SJCRH30 (cell line): ENCODE data around the gene DNAJC30. TPM values are rescaled to one million over a fixed set of nuclear protein-coding genes. Genes with fewer than 3 reads are reported as not detected.

Experiments
- DNase-seq, 2 experiments: peaks; one replicate each; pipeline ENCODE4 v3.0.0-alpha.2; 2015 to 2020
- H3K27ac ChIP-seq: fragments of 250-450 bp; sonication (Bioruptor Pico); 2 replicates; pipeline ENCODE4 v1.5.1; 2020; ENCODE audit warnings: mild to moderate bottlenecking, moderate library complexity
- H3K27me3 ChIP-seq: fragments of 250-450 bp; sonication (Bioruptor Pico); 2 replicates; pipeline ENCODE4 v1.5.1; 2020; ENCODE audit warnings: mild to moderate bottlenecking, moderate library complexity
- H3K36me3 ChIP-seq: fragments of 250-450 bp; sonication (Bioruptor Pico); 2 replicates; pipeline ENCODE4 v1.5.1; 2020; ENCODE audit warnings: mild to moderate bottlenecking, moderate library complexity
- H3K4me1 ChIP-seq: fragments of 250-450 bp; sonication (Bioruptor Pico); 2 replicates; pipeline ENCODE4 v1.5.1; 2020; ENCODE audit warnings: mild to moderate bottlenecking, moderate library complexity
- H3K4me3 ChIP-seq: fragments of 250-450 bp; sonication (Bioruptor Pico); 2 replicates; pipeline ENCODE4 v1.5.1; 2020; ENCODE audit warnings: mild to moderate bottlenecking, moderate library complexity
- H3K9me3 ChIP-seq: fragments of 250-450 bp; sonication (Bioruptor Pico); replicated peaks from 2 replicates; pipeline ENCODE4 v1.5.1; 2020; ENCODE audit warnings: mild to moderate bottlenecking, moderate library complexity
- total RNA-seq: library from RNA; depleted of rRNA; stranded (reverse); fragments of >200 nt; shearing (Covaris generic); gene quantifications from 2 replicates; pipeline ENCODE4 v1.2.3, GENCODE V29; 2014; rRNA removed

DNAJC30 gene
- total RNA-seq, 1 experiment from 2014 or later, result 5.1 TPM

- Histone ChIP-seq H3K4me1 (peaks cover 11% of the 10 kb centered on the region), H3K4me3 (no peak overlapping the region), H3K9me3 (no peaks in the 10 kb centered on the region), H3K27me3 (peaks cover 11% of the 10 kb centered on the region; the same call in 1 of the 2 replicates), H3K36me3 (no peaks in the 10 kb centered on the region), H3K27ac (no peak overlapping the region)
- no peak for DNase-seq
These were observed 49.9 kb downstream of the DNAJC30 start for GRCh38 chr7:73633323-73633722.

GRCh38 chr7:73631558-73631957 is 51.7 kb downstream of the DNAJC30 start:
- Histone ChIP-seq H3K36me3 (no peaks in the 10 kb centered on the region), H3K9me3 (no peaks in the 10 kb centered on the region), H3K27ac (no peak overlapping the region), H3K4me1 (peaks cover 8% of the 10 kb centered on the region), H3K4me3 (no peak overlapping the region), H3K27me3 (peaks cover 11% of the 10 kb centered on the region; the same call in 1 of the 2 replicates)
- no peak for DNase-seq

Other genes starting within 250 kb of the DNAJC30 start
- not detected in 2 replicates for gene FZD9, start 249.7 kb downstream of the DNAJC30 start, total RNA-seq
- gene BAZ1B, start 161.2 kb downstream of the DNAJC30 start, total RNA-seq, result 128 and 139 TPM in 2 replicates
- 38.8 and 39.7 TPM in 2 replicates for gene BCL7B, start 125.8 kb downstream of the DNAJC30 start, total RNA-seq
- gene TBL2, start 104.9 kb downstream of the DNAJC30 start, total RNA-seq, result 43.8 and 55.9 TPM in 2 replicates
- gene MLXIPL, start 58.9 kb downstream of the DNAJC30 start, total RNA-seq, result 0.10 TPM in 1 of 2 replicates, not detected in the other
- 0.53 and 1.2 TPM in 2 replicates for gene VPS37D, start 15.6 kb downstream of the DNAJC30 start, total RNA-seq
- 86.6 and 91.7 TPM in 2 replicates for gene BUD23, start 144 bp upstream of the DNAJC30 start, total RNA-seq
- 6.9 and 10.4 TPM in 2 replicates for gene STX1A, start 36.2 kb upstream of the DNAJC30 start, total RNA-seq
- 11.8 and 13.9 TPM in 2 replicates for gene ABHD11, start 55.3 kb upstream of the DNAJC30 start, total RNA-seq
- gene CLDN3, start 86.8 kb upstream of the DNAJC30 start, total RNA-seq, result not detected in 2 replicates
- 0.06 and 0.08 TPM in 2 replicates for gene CLDN4, start 147.5 kb upstream of the DNAJC30 start, total RNA-seq
- 0.30 and 0.55 TPM in 2 replicates for gene METTL27, start 159.1 kb upstream of the DNAJC30 start, total RNA-seq
- not detected in 2 replicates for gene TMEM270, start 177.7 kb upstream of the DNAJC30 start, total RNA-seq